ENCODE measurements around the gene EML1. TPM values are rescaled to one million over a fixed set of nuclear protein-coding genes. Genes with fewer than 3 reads are reported as not detected.

The EML1 gene
- total RNA-seq, 4 donors from 2014 or later = 12.5 to 19.1 (median 16.6) TPM

- peak overlapping the region in 3 of 4 donors; percentile 37 to 53 (median 37) for H3K27ac ChIP-seq
- no peaks in the 10 kb centered on the region for H3K27me3 ChIP-seq
- in situ Hi-C loops (cut with MboI; ENCODE audit: low sequenced_read_pairs in 4 of 4) = no loop called here
- intact Hi-C loops (cut with DNase I; ENCODE audit: low total_unique reads) = no loop called here
- no peaks in the 10 kb centered on the region for H3K9me3 ChIP-seq
- H3K4me3 ChIP-seq = no peak overlapping the region
- DNase-seq (no peak), ATAC-seq (no peak)
- no peak for TF ChIP-seq POLR2A (IDR thresholded peaks at IDR 0.05)
- TF ChIP-seq CTCF (IDR thresholded peaks at IDR 0.05 in 4 of 5, conservative IDR thresholded peaks at IDR 0.05 in 1 of 5) = no peak
- no peaks in the 10 kb centered on the region for H3K36me3 ChIP-seq
- peaks cover 49 to 52% of the 10 kb centered on the region in 2 donors for H3K4me1 ChIP-seq
Measured at GRCh38 chr14:99752486-99753121, 40.6 kb upstream of the EML1 start.

GRCh38 chr14:99753225-99754140 lies 39.7 kb upstream of the EML1 start:
- DNase-seq = no peak
- in situ Hi-C loops (cut with MboI; ENCODE audit: low sequenced_read_pairs in 4 of 4) = no loop called here
- peaks cover 45 to 49% of the 10 kb centered on the region in 2 donors for H3K4me1 ChIP-seq

GRCh38 chr14:99754141-99755067 lies 38.8 kb upstream of the EML1 start:
- H3K27ac ChIP-seq = no peak overlapping the region
- DNase-seq (peak in 1 of 2 donors; percentile 1), ATAC-seq (peak in 1 of 2 donors; percentile 23)
- no peak overlapping the region for H3K4me3 ChIP-seq
- H3K9me3 ChIP-seq = no peaks in the 10 kb centered on the region
- no peaks in the 10 kb centered on the region for H3K27me3 ChIP-seq
- TF ChIP-seq POLR2A (IDR thresholded peaks at IDR 0.05) (no peak), CTCF (IDR thresholded peaks at IDR 0.05 in 4 of 5, conservative IDR thresholded peaks at IDR 0.05 in 1 of 5) (no peak)
- H3K36me3 ChIP-seq = no peaks in the 10 kb centered on the region
- intact Hi-C loops (cut with DNase I; ENCODE audit: low total_unique reads) = no loop called here
- in situ Hi-C loops (cut with MboI; ENCODE audit: low sequenced_read_pairs in 4 of 4) = no loop called here
- H3K4me1 ChIP-seq = peaks cover 38 to 49% of the 10 kb centered on the region in 2 donors

More at GRCh38 chr14:99753225-99754140, 39.7 kb upstream of the EML1 start:
- no peaks in the 10 kb centered on the region for H3K9me3 ChIP-seq
- no peaks in the 10 kb centered on the region for H3K36me3 ChIP-seq
- ATAC-seq = no peak
- H3K4me3 ChIP-seq = no peak overlapping the region
- intact Hi-C loops (cut with DNase I; ENCODE audit: low total_unique reads) = no loop called here
- TF ChIP-seq POLR2A (IDR thresholded peaks at IDR 0.05) (no peak), CTCF (IDR thresholded peaks at IDR 0.05 in 4 of 5, conservative IDR thresholded peaks at IDR 0.05 in 1 of 5) (no peak)
- peak overlapping the region in 1 of 4 donors; percentile 1 for H3K27ac ChIP-seq
- H3K27me3 ChIP-seq = no peaks in the 10 kb centered on the region

- intact Hi-C loops (cut with DNase I; ENCODE audit: low total_unique reads) (no loop called here), in situ Hi-C loops (cut with MboI; ENCODE audit: low sequenced_read_pairs in 4 of 4) (no loop called here)
Measured at GRCh38 chr14:99755068-99755405, 38.2 kb upstream of the EML1 start.

More at GRCh38 chr14:99755068-99755405, 38.2 kb upstream of the EML1 start:
- H3K4me3 ChIP-seq = no peak overlapping the region
- no peaks in the 10 kb centered on the region for H3K36me3 ChIP-seq
- TF ChIP-seq CTCF (IDR thresholded peaks at IDR 0.05 in 4 of 5, conservative IDR thresholded peaks at IDR 0.05 in 1 of 5) (no peak), POLR2A (IDR thresholded peaks at IDR 0.05) (no peak)
- H3K4me1 ChIP-seq = peaks cover 31 to 44% of the 10 kb centered on the region in 2 donors
- H3K27ac ChIP-seq = no peak overlapping the region
- DNase-seq (no peak), ATAC-seq (no peak)
- H3K9me3 ChIP-seq = no peaks in the 10 kb centered on the region
- H3K27me3 ChIP-seq = no peaks in the 10 kb centered on the region

All from gastrocnemius medialis (tissue), 4 donors.